ENCODE data around the gene FRMD6.
"Not testable (repeated sequence)": the region's sequence is repeated elsewhere in the genome, so short reads cannot be mapped to it uniquely, and the experiment has no call there.

The FRMD6 gene

DNA sequence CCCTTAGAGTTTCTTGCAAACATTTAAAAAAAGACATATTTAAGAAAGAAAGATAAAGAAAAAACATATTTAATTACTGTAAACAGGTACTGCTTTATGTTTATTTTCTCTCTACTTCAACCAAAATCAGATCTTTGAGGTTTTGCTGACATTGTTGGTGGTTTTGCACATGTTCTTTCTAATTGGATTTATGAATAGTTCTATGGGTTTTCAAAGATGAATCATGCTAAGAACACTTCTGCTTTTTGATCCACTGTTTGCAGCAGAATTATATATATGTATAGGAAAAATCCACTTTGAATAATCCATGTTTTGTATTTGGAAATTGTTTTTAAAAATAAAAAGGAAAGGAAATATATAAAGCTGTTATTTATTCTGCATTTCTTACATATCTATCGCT is 78.4 kb downstream of the FRMD6 start:
- H3K9ac ChIP-seq (ENCODE audit: low read depth in 1 of 2, low read length in 2 of 2) = no peak overlapping the region
- no peaks in the 10 kb centered on the region for H3K36me3 ChIP-seq (ENCODE audit: control insufficient read depth in 1 of 2, insufficient read depth in 2 of 2, low read length in 2 of 2)
- H3K27me3 ChIP-seq (ENCODE audit: control insufficient read depth in 1 of 2, insufficient read depth in 2 of 2, low read length in 2 of 2) = no peaks in the 10 kb centered on the region
- no peaks in the 10 kb centered on the region for H3K4me1 ChIP-seq (ENCODE audit: control insufficient read depth in 1 of 2, insufficient read depth in 2 of 2, low read length in 2 of 2)
- no peak overlapping the region for H3K27ac ChIP-seq (ENCODE audit: low read depth, low read length)
- no peaks in the 10 kb centered on the region for H3K9me3 ChIP-seq (ENCODE audit: control insufficient read depth in 1 of 2, low read length in 2 of 2)
- no peak overlapping the region for H3K4me3 ChIP-seq (ENCODE audit: low read depth in 1 of 2, low read length in 2 of 2)

DNA sequence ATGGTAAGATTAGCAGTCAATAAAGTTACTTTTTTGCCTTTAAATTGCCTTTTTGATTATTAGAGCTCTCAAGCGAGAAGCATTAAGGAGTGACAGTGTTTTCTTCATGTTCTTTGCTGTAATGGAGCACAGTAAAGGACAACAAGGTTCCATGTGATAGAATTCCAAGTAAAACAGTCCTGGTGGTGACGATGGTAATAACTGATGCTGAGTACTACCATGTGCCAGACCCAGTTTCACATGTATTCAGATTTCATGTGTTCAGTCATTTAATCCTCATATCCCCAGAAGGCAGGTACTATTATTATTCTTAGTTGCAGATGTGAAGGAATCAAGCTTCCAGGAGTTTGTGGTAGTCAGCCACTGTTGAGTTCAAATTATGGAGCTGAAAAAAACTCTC is 79.0 kb downstream of the FRMD6 start:
- Histone ChIP-seq H3K36me3 (ENCODE audit: control insufficient read depth in 1 of 2, insufficient read depth in 2 of 2, low read length in 2 of 2) (no peaks in the 10 kb centered on the region), H3K27ac (ENCODE audit: low read depth, low read length) (no peak overlapping the region), H3K27me3 (ENCODE audit: control insufficient read depth in 1 of 2, insufficient read depth in 2 of 2, low read length in 2 of 2) (no peaks in the 10 kb centered on the region), H3K4me1 (ENCODE audit: control insufficient read depth in 1 of 2, insufficient read depth in 2 of 2, low read length in 2 of 2) (no peaks in the 10 kb centered on the region), H3K9ac (ENCODE audit: low read depth in 1 of 2, low read length in 2 of 2) (no peak overlapping the region), H3K9me3 (ENCODE audit: control insufficient read depth in 1 of 2, low read length in 2 of 2) (no peaks in the 10 kb centered on the region), H3K4me3 (ENCODE audit: low read depth in 1 of 2, low read length in 2 of 2) (no peak overlapping the region)

DNA sequence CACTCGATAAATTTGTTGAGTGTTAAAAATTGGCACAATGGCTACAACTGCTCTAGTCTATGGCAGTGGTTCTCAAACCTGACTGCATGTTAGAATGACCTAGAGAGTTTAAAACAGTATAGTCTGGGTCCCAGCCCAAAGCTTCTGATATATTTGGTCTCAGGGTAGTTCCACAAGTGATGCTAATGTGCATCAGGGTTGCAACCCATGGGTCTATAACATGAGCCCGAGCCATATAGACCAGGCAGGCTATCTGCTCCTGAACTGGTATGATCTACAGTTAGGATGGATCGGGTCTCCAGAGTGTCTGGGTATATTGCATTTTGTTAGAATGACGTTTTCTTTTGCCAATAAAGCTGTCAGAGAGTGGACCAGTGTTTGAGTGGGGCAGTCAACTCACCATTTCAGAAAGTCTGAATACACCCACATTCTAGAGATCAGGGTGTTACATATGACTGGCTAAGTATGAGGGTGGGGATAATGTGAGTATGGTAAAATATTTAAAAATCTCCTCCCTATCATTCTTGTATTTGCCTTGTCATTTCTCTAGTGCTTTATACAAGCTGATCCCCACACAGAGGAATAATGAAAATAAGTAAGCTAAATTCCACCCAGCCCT is 80.9 kb downstream of the FRMD6 start:
- Histone ChIP-seq H3K27ac (ENCODE audit: low read depth, low read length) (no peak overlapping the region), H3K36me3 (ENCODE audit: control insufficient read depth in 1 of 2, insufficient read depth in 2 of 2, low read length in 2 of 2) (no peaks in the 10 kb centered on the region), H3K4me3 (ENCODE audit: low read depth in 1 of 2, low read length in 2 of 2) (no peak overlapping the region), H3K4me1 (ENCODE audit: control insufficient read depth in 1 of 2, insufficient read depth in 2 of 2, low read length in 2 of 2) (no peaks in the 10 kb centered on the region), H3K27me3 (ENCODE audit: control insufficient read depth in 1 of 2, insufficient read depth in 2 of 2, low read length in 2 of 2) (no peaks in the 10 kb centered on the region), H3K9ac (ENCODE audit: low read depth in 1 of 2, low read length in 2 of 2) (no peak overlapping the region), H3K9me3 (ENCODE audit: control insufficient read depth in 1 of 2, low read length in 2 of 2) (no peaks in the 10 kb centered on the region)

DNA sequence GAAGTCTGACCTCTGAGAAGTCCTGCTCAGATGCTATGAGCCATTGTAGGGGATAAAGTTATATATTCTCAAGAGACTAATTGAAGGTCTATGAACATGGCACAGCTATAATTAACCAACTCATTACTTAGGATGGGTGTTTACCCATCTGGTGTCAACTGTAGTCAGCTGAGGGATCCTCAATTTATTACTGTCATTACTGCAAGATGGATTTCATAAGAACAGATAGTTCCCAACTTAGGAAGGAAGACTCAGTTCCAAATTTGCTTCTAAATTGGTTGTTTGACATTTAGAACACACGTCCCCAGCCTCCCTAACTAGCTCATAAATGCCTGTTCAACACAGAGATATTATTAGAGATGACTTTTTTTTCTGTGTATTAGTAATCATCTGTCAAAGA is 81.4 kb downstream of the FRMD6 start:
- H3K27ac ChIP-seq (ENCODE audit: low read depth, low read length) = no peak overlapping the region
- H3K36me3 ChIP-seq (ENCODE audit: control insufficient read depth in 1 of 2, insufficient read depth in 2 of 2, low read length in 2 of 2) = no peaks in the 10 kb centered on the region
- H3K27me3 ChIP-seq (ENCODE audit: control insufficient read depth in 1 of 2, insufficient read depth in 2 of 2, low read length in 2 of 2) = no peaks in the 10 kb centered on the region
- H3K9me3 ChIP-seq (ENCODE audit: control insufficient read depth in 1 of 2, low read length in 2 of 2) = no peaks in the 10 kb centered on the region
- no peaks in the 10 kb centered on the region for H3K4me1 ChIP-seq (ENCODE audit: control insufficient read depth in 1 of 2, insufficient read depth in 2 of 2, low read length in 2 of 2)
- no peak overlapping the region for H3K9ac ChIP-seq (ENCODE audit: low read depth in 1 of 2, low read length in 2 of 2)
- no peak overlapping the region for H3K4me3 ChIP-seq (ENCODE audit: low read depth in 1 of 2, low read length in 2 of 2)

DNA sequence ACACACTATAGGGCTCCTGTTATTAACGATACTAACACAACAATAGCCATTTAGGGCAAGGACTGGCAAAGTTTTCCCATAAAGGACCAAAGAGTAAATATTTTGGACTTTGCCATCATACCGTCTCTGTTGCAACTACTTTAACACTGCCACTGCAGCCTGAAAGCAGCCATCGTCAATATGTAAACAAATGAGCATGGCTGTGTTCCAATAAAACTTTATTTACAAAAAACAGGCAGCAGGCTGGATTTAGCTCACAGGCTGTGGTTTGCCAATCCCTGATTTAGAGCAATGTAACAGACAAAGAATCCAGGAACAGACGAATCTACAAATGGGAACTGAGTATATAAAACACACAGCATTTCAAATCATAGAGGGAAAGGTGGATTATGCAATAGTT is 84.1 kb downstream of the FRMD6 start:
- Histone ChIP-seq H3K9me3 (ENCODE audit: control insufficient read depth in 1 of 2, low read length in 2 of 2) (no peaks in the 10 kb centered on the region), H3K4me3 (ENCODE audit: low read depth in 1 of 2, low read length in 2 of 2) (no peak overlapping the region), H3K27me3 (ENCODE audit: control insufficient read depth in 1 of 2, insufficient read depth in 2 of 2, low read length in 2 of 2) (no peaks in the 10 kb centered on the region), H3K27ac (ENCODE audit: low read depth, low read length) (no peak overlapping the region), H3K36me3 (ENCODE audit: control insufficient read depth in 1 of 2, insufficient read depth in 2 of 2, low read length in 2 of 2) (no peaks in the 10 kb centered on the region), H3K4me1 (ENCODE audit: control insufficient read depth in 1 of 2, insufficient read depth in 2 of 2, low read length in 2 of 2) (no peaks in the 10 kb centered on the region), H3K9ac (ENCODE audit: low read depth in 1 of 2, low read length in 2 of 2) (no peak overlapping the region)

DNA sequence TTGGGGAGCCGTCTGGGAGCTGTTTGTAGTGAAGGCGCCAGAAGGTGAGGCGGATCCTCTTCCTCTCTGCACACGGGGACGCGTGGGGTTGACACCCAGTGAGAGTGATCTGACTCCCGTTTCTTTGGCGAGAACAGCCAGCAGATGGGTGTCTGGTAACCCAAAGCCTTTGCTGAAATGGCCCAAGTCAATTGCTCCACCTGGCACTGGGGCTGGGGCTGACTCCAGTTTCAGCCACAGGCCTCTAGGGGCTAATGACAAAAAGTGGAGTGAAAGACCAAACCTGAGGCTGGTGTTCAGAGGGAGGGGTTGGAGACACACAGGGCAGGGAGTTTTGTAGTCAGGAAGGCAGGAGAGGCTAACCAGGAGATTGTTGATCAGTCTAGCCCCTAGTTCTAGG is 87.0 kb downstream of the FRMD6 start:
- no peaks in the 10 kb centered on the region for H3K9me3 ChIP-seq (ENCODE audit: control insufficient read depth in 1 of 2, low read length in 2 of 2)
- no peaks in the 10 kb centered on the region for H3K27me3 ChIP-seq (ENCODE audit: control insufficient read depth in 1 of 2, insufficient read depth in 2 of 2, low read length in 2 of 2)
- no peak overlapping the region for H3K4me3 ChIP-seq (ENCODE audit: low read depth in 1 of 2, low read length in 2 of 2)
- no peaks in the 10 kb centered on the region for H3K36me3 ChIP-seq (ENCODE audit: control insufficient read depth in 1 of 2, insufficient read depth in 2 of 2, low read length in 2 of 2)
- no peak overlapping the region for H3K9ac ChIP-seq (ENCODE audit: low read depth in 1 of 2, low read length in 2 of 2)
- no peak overlapping the region for H3K27ac ChIP-seq (ENCODE audit: low read depth, low read length)
- no peaks in the 10 kb centered on the region for H3K4me1 ChIP-seq (ENCODE audit: control insufficient read depth in 1 of 2, insufficient read depth in 2 of 2, low read length in 2 of 2)

DNA sequence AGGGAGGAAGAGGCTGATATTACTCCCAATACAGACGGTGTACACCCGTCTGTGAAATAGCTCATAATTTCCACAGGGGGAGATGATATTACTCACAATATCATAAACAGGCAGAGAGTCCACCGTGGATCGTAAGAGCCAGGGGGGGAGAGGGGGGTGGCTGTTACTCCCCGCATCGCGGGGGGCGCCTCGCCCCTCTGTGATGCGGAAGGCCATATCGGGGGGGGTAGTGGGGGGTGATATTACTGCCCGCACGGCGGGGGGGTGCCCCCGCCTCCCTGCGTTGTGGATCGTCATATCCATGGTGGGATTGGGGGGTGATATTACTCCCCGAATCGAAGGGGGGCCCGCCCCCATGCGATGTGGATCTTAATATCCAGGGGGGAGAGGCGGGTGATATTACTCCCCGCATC is 91.9 kb downstream of the FRMD6 start:
- H3K9me3 ChIP-seq (ENCODE audit: control insufficient read depth in 1 of 2, low read length in 2 of 2) = no peaks in the 10 kb centered on the region
- H3K27ac ChIP-seq (ENCODE audit: low read depth, low read length) = no peak overlapping the region
- no peak overlapping the region for H3K9ac ChIP-seq (ENCODE audit: low read depth in 1 of 2, low read length in 2 of 2)
- H3K4me3 ChIP-seq (ENCODE audit: low read depth in 1 of 2, low read length in 2 of 2) = no peak overlapping the region
- no peaks in the 10 kb centered on the region for H3K36me3 ChIP-seq (ENCODE audit: control insufficient read depth in 1 of 2, insufficient read depth in 2 of 2, low read length in 2 of 2)
- no peaks in the 10 kb centered on the region for H3K27me3 ChIP-seq (ENCODE audit: control insufficient read depth in 1 of 2, insufficient read depth in 2 of 2, low read length in 2 of 2)
- no peaks in the 10 kb centered on the region for H3K4me1 ChIP-seq (ENCODE audit: control insufficient read depth in 1 of 2, insufficient read depth in 2 of 2, low read length in 2 of 2)

DNA sequence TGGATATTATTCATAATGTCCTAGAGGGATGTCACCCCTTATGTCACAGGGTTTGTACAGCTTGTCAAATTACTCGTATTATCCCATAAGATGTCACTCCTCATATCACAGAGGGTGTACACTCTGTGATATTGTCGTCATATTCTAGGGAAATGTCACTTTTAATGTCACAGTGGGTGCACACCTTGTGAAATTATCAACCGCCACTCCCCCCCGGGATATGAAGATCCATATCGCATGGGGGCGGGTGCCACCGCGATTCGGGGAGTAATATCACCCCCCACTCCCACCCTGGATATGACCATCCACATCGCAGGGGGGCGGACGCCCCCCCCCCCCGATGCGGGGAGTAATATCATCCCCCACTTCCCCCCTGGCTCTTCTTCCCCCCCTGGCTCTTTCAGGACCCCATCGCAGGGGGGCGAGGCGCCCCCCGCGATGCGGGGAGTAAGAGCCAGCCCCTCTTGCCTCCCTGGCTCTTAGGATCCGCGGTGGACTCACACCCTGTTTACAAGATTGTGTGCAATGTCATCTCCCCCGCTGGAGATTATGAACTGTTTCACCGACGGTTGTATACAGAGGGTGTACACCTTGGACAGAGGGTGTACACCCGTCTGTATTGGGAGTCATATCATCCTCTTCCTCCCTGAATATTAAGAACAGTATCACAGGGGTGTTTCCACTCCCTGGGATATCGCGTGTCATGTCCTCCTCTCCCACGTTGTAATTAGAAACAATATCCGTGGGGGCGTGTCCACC is 92.8 kb downstream of the FRMD6 start:
- H3K4me1 ChIP-seq (ENCODE audit: control insufficient read depth in 1 of 2, insufficient read depth in 2 of 2, low read length in 2 of 2) = no peaks in the 10 kb centered on the region
- H3K9ac ChIP-seq (ENCODE audit: low read depth in 1 of 2, low read length in 2 of 2) = no peak overlapping the region
- H3K27me3 ChIP-seq (ENCODE audit: control insufficient read depth in 1 of 2, insufficient read depth in 2 of 2, low read length in 2 of 2) = no peaks in the 10 kb centered on the region
- H3K4me3 ChIP-seq (ENCODE audit: low read depth in 1 of 2, low read length in 2 of 2) = no peak overlapping the region
- no peak overlapping the region for H3K27ac ChIP-seq (ENCODE audit: low read depth, low read length)
- no peaks in the 10 kb centered on the region for H3K9me3 ChIP-seq (ENCODE audit: control insufficient read depth in 1 of 2, low read length in 2 of 2)
- H3K36me3 ChIP-seq (ENCODE audit: control insufficient read depth in 1 of 2, insufficient read depth in 2 of 2, low read length in 2 of 2) = no peaks in the 10 kb centered on the region

DNA sequence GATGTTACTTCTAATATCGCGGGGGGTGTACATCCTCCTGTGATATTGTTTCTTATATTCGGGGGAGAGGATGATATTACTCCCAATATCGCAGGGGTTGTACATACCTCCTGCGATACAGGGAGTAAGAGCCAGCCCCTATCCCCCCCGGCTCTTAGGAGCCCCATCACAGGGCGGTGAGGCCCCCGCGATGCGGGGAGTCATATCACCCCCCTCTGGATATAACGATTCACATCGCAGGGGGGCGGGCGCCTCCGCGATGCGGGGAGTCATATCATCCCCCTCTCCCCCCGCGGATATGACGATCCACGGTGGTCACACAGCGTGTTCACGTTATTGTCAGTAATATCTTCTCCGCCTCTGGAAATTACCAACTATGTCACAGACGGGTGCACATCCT is 95.1 kb downstream of the FRMD6 start:
- H3K36me3 ChIP-seq (ENCODE audit: control insufficient read depth in 1 of 2, insufficient read depth in 2 of 2, low read length in 2 of 2); H3K4me1 ChIP-seq (ENCODE audit: control insufficient read depth in 1 of 2, insufficient read depth in 2 of 2, low read length in 2 of 2); H3K27me3 ChIP-seq (ENCODE audit: control insufficient read depth in 1 of 2, insufficient read depth in 2 of 2, low read length in 2 of 2); H3K9ac ChIP-seq (ENCODE audit: low read depth in 1 of 2, low read length in 2 of 2); H3K27ac ChIP-seq (ENCODE audit: low read depth, low read length); H3K4me3 ChIP-seq (ENCODE audit: low read depth in 1 of 2, low read length in 2 of 2); H3K9me3 ChIP-seq (ENCODE audit: control insufficient read depth in 1 of 2, low read length in 2 of 2): not testable (repeated sequence)

DNA sequence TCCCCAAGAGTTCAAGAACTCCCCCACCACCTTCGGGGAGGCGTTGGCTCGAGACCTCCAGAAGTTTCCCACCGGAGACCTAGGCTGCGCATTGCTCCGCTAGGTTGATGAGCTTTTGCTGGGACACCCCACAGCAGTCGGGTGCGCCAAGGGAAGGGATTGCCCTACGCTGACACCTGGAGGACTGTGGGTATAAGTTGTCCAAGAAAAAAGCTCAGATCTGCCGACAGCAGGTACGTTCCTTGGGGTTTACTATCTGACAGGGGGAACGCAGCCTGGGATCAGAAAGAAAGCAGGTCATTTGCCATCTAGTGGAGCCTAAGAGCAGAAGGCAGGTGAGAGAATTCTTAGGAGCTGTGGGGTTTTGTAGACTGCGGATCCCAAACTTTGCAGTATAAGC is 98.8 kb downstream of the FRMD6 start:
- Histone ChIP-seq H3K27me3 (ENCODE audit: control insufficient read depth in 1 of 2, insufficient read depth in 2 of 2, low read length in 2 of 2) (no peaks in the 10 kb centered on the region), H3K4me1 (ENCODE audit: control insufficient read depth in 1 of 2, insufficient read depth in 2 of 2, low read length in 2 of 2) (no peaks in the 10 kb centered on the region), H3K27ac (ENCODE audit: low read depth, low read length) (no peak overlapping the region), H3K9ac (ENCODE audit: low read depth in 1 of 2, low read length in 2 of 2) (no peak overlapping the region), H3K4me3 (ENCODE audit: low read depth in 1 of 2, low read length in 2 of 2) (no peak overlapping the region), H3K9me3 (ENCODE audit: control insufficient read depth in 1 of 2, low read length in 2 of 2) (no peaks in the 10 kb centered on the region), H3K36me3 (ENCODE audit: control insufficient read depth in 1 of 2, insufficient read depth in 2 of 2, low read length in 2 of 2) (no peaks in the 10 kb centered on the region)
